Activated naive CD4-positive, alpha-beta T cell treated with anti-CD3 and anti-CD28 coated beads, Interleukin-2, amount 50 U/mL, for 24 hours (primary cell): Measurements from ENCODE around the gene TULP1.

Experiments
- H3K27ac Mint-ChIP-seq: one replicate; pipeline ENCODE4 v1.8.0; 2021; ENCODE audit warnings: mild to moderate bottlenecking, mixed read lengths
- H3K27me3 Mint-ChIP-seq: one replicate; pipeline ENCODE4 v1.8.0; 2021; ENCODE audit warnings: mixed read lengths
- H3K36me3 Mint-ChIP-seq: one replicate; pipeline ENCODE4 v1.8.0; 2021; ENCODE audit warnings: mixed read lengths
- H3K4me1 Mint-ChIP-seq: one replicate; pipeline ENCODE4 v1.8.0; 2021; ENCODE audit warnings: mixed read lengths
- H3K4me3 Mint-ChIP-seq: one replicate; pipeline ENCODE4 v1.8.0; 2021; ENCODE audit warnings: mild to moderate bottlenecking, mixed read lengths
- H3K9me3 Mint-ChIP-seq: one replicate; pipeline ENCODE4 v1.8.0; 2021; ENCODE audit warnings: mixed read lengths

TULP1 gene

DNA sequence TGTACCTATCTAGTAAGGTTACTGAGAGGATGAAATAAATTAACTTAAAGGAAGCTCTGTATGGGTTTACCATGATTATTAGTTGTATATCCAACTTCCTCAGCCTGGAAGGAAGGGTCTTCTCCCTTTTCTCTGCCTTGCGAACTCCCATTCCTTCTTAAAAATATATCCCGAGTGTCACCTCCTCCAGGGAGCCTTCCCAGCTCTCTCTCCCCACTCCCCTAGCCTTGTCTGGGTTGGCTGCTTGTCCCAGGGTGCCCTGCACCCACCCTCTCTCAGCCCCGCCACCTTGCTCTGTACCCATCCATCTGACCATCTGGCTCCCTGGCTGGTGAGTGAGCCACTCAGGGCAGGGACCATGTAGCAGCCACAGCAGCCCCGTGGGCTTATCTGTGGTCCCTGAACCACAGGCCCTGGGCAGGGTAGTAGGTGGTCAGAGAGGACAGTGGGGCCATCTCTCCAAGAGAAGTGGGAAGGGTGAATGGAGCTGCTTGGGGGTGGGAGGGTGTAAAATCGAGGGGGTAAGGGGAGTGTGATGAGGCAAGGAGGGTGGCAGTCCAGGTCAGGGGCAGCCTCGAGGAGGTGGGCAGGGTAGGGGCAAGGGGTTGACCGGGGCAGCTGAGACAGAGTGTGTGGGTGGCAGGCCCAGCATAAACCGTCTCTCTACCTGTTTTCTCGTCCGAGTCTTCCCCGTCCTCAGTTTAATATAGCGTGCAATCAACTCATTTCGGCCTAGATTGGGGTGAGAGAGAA lies 28.6 kb downstream of the TULP1 start:
- Mint-ChIP-seq H3K27me3 (no peaks in the 10 kb centered on the region), H3K4me3 (no peak overlapping the region), H3K27ac (no peak overlapping the region), H3K4me1 (no peaks in the 10 kb centered on the region), H3K36me3 (no peaks in the 10 kb centered on the region), H3K9me3 (no peaks in the 10 kb centered on the region)

DNA sequence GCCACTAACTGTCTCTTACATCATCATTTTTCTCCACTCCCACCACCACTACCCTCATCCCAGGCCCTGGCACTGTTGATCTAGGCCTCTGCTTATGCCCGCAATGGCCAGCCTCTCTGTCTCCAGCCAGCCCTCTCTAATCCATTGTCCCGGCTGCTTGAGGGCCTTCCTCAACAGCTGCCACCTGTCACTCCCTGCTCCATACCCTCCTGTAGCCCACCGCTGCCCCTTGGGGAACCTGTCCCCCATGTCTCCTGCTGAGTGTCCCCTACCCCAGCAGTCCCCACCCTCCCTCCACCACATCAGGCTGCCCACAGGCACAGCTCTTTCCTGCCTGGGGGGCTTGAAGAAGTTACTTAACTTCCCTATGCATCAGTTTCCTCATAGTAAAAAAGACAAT lies 29.2 kb downstream of the TULP1 start:
- no peaks in the 10 kb centered on the region for H3K4me1 Mint-ChIP-seq
- H3K4me3 Mint-ChIP-seq, result no peak overlapping the region

DNA sequence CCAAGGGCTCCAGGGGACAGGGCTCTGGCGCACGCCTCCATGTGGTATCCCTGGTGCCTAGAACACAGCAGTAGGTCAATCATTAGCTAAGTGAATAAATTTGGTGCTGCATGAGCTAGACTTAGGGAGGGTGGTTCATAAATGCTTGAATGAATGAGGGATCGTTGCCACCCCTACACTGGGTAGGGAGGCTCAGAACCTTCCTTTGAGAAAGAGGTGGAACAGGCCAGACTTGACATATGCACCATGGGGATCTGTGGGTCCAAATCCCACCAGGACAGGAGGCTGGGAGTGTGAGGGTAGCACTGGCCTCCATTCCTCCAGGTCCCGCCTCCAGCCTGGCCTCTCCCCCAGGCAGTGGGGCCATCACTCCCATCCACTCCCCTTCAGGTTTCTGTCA lies 29.6 kb downstream of the TULP1 start:
- no peaks in the 10 kb centered on the region for H3K36me3 Mint-ChIP-seq
- no peaks in the 10 kb centered on the region for H3K4me1 Mint-ChIP-seq
- H3K9me3 Mint-ChIP-seq, result no peaks in the 10 kb centered on the region
- H3K27me3 Mint-ChIP-seq, result no peaks in the 10 kb centered on the region
- no peak overlapping the region for H3K27ac Mint-ChIP-seq
- H3K4me3 Mint-ChIP-seq, result no peak overlapping the region

More for the DNA sequence above, 29.2 kb downstream of the TULP1 start:
- H3K36me3 Mint-ChIP-seq, result no peaks in the 10 kb centered on the region
- no peaks in the 10 kb centered on the region for H3K9me3 Mint-ChIP-seq
- H3K27me3 Mint-ChIP-seq, result no peaks in the 10 kb centered on the region
- H3K27ac Mint-ChIP-seq, result no peak overlapping the region

DNA sequence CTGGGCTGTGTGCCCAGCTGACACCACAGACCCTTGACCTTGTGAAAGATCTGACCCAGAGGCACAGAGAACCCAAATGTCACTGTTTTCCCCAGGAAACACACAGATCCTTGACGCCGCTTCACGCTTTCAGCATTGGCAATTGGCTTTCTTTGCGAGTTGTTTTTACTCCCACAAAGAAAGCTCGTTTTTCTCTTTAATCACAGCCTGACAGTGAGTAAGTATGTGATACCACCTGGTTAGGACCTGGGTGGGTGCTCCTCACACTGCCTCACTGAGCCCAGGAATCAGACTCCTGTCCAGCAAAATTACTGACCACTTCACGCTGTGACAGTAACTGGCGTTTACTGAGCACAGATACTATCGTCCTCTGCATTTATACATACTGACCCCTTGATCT lies 31.5 kb downstream of the TULP1 start:
- Mint-ChIP-seq H3K27me3 (no peaks in the 10 kb centered on the region), H3K9me3 (no peaks in the 10 kb centered on the region), H3K27ac (no peak overlapping the region), H3K4me3 (no peak overlapping the region), H3K36me3 (no peaks in the 10 kb centered on the region), H3K4me1 (no peaks in the 10 kb centered on the region)

DNA sequence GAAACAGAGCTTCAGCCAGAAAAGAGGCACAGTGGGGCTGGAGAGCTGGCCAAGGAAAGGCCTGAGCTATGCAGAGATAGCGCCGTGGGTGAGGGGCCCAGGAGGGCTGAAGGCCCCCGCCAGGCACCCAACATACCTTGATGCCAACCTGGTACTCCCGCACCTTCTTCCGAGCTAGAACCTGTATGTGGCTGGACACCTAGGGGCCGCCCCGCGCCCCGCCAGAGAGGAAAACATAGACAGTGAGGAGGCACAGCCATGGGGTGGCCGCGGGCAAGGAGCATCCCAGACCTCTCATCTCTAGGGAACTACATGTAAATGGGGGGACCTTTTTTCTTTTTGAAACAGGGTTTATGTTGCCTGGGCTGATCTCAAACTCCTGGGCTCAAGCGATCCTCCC lies 32.5 kb downstream of the TULP1 start:
- H3K36me3 Mint-ChIP-seq, result no peaks in the 10 kb centered on the region
- no peaks in the 10 kb centered on the region for H3K27me3 Mint-ChIP-seq
- no peaks in the 10 kb centered on the region for H3K9me3 Mint-ChIP-seq
- no peaks in the 10 kb centered on the region for H3K4me1 Mint-ChIP-seq
- H3K27ac Mint-ChIP-seq, result no peak overlapping the region
- H3K4me3 Mint-ChIP-seq, result no peak overlapping the region

DNA sequence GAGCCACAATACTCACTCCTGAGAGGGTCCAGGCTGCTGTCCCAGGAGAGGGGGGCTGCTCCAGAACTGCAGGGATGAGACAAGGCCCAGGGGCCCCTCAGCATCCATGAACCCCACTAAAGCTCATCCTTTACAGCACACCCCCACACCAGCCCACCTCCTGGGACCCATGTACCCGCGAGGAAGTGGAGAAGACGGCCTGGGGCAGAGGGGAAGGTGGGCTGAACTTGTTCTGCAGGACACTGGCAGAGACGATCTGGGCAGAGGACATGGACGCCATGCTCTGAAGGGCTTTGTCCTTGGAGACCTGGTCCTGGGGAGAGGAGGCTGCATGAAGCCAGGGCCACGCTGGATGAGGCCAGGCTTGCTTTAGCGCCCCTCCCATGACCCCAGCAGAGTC lies 34.4 kb downstream of the TULP1 start:
- no peaks in the 10 kb centered on the region for H3K4me1 Mint-ChIP-seq
- H3K4me3 Mint-ChIP-seq, result no peak overlapping the region
- H3K27me3 Mint-ChIP-seq, result no peaks in the 10 kb centered on the region
- H3K27ac Mint-ChIP-seq, result no peak overlapping the region
- H3K9me3 Mint-ChIP-seq, result no peaks in the 10 kb centered on the region
- no peaks in the 10 kb centered on the region for H3K36me3 Mint-ChIP-seq

DNA sequence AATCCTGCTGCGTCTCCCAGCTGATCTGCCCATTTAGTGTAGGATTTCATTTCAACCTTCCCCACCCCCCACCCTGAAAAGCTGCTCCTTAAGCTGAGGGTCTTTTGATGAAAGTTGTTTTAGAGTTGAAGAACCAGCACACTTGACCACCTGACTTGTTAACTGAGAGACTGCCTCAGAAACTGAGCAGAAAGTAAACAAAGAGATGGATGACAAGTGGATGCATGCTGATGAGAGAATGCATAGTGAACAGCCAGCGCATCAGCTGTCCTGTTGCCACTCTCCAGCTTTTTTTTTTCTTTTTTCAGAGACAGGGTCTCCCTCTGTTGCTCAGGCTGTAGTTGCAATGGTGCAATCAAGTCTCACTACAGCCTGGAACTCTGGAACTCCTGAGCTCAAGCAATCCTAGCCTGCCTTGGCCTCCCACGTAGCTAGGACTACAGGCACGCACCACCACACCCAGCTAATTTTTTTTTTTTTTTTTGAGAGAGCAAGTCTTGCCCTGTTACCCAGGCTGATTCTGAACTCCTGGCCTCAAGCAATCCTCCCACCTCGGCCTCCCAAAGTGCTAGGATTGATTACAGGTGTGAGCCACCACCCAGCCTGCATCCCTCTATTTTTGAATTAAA lies 35.0 kb downstream of the TULP1 start:
- no peaks in the 10 kb centered on the region for H3K27me3 Mint-ChIP-seq
- H3K36me3 Mint-ChIP-seq, result no peaks in the 10 kb centered on the region
- H3K4me3 Mint-ChIP-seq, result no peak overlapping the region
- H3K4me1 Mint-ChIP-seq, result no peaks in the 10 kb centered on the region
- no peak overlapping the region for H3K27ac Mint-ChIP-seq
- no peaks in the 10 kb centered on the region for H3K9me3 Mint-ChIP-seq

DNA sequence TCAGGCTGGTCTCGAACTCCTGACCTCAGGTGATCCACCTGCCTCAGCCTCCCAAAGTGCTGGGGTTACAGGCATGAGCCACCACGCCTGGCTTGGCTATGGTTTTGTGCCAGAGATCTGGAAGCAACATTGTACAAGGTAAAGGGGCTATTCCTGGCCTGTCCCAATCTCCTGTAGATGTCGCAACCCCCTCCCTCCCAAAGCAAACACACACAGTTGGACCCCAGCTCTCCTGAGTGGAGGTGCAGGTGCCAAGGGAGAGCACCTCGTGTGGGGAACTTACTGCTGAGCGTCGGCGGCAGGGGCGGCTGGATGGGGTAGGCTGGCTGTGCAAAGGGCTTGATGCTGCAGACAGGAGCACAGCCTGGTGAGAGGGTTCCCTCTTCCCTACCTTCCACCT lies 35.7 kb downstream of the TULP1 start:
- peaks cover 5% of the 10 kb centered on the region for H3K4me1 Mint-ChIP-seq
- H3K9me3 Mint-ChIP-seq, result no peaks in the 10 kb centered on the region
- H3K36me3 Mint-ChIP-seq, result no peaks in the 10 kb centered on the region
- H3K27me3 Mint-ChIP-seq, result no peaks in the 10 kb centered on the region
- no peak overlapping the region for H3K27ac Mint-ChIP-seq
- H3K4me3 Mint-ChIP-seq, result no peak overlapping the region

DNA sequence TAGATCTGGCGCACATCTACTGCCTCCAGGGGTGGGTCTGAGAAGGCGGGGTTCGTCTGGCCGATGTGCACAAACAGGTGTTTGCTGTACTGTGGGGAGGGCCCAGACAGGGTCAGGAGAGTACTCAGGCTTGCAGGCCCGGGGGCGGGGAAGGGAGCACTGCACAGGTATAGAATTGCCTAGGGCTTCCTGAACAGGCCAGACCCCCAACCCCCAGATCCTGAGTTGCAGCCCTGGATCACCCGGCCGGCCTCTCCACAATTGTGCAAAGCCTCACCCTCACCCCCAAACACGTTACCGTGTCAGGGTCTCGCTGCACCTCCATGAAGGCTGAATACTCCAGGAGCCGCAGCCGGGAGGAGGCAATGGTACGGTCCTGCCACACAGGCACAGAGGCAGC lies 36.7 kb downstream of the TULP1 start:
- Mint-ChIP-seq H3K36me3 (no peaks in the 10 kb centered on the region), H3K27me3 (no peaks in the 10 kb centered on the region), H3K27ac (no peak overlapping the region), H3K9me3 (no peaks in the 10 kb centered on the region), H3K4me3 (no peak overlapping the region), H3K4me1 (peaks cover 14% of the 10 kb centered on the region)

DNA sequence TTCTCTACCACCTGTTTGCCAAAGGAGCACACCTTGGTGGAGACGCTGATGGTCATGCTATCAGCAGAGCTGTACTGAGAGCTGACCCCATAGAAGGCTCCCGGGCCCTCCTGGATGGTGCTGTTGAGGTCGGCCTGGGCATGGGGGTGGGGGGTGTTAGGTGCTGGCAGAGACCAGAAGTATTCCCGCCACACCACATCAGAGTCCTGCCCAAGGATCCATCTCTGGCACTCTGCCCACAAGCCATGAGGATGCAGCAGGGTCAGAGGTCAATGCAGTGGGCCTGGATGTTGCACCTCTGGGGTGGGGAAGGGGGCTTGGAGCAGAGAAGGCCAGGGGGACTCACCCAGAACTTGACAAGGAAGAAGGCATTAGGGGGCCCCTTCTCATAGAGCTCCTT lies 37.1 kb downstream of the TULP1 start:
- Mint-ChIP-seq H3K4me3 (no peak overlapping the region), H3K27me3 (no peaks in the 10 kb centered on the region), H3K27ac (no peak overlapping the region), H3K9me3 (no peaks in the 10 kb centered on the region), H3K4me1 (peaks cover 18% of the 10 kb centered on the region), H3K36me3 (peaks cover 3% of the 10 kb centered on the region)

DNA sequence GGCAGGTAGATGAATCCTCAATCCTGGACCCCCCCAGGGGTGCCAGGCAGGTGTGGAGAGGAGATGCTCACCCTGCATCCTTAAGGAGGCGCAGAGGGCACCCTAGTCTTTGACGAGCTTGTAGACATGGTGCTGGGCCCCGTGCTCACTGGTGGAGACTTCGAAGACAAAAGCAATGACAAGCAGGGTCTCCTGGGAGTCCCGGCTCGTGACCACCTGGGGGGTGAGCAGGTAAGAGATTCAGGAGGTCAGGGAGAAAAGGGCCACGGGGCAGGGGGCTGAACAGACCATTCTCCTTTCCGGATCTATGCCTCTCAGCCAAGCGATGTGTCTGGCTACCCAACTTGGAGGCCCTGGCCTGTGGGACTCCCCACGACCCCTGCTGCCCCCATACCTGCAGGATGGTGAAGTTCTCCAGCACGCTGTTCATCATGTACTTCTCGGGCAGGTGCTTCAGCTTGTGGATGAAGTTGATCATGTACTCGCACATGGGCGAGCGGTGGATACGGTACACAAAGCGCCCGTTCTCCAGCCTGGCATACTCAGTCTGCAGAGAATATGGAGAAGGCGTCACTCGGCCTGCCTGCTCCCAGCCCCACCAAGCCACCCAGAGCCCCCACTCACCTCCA lies 37.6 kb downstream of the TULP1 start:
- H3K27me3 Mint-ChIP-seq, result no peaks in the 10 kb centered on the region
- H3K4me3 Mint-ChIP-seq, result no peak overlapping the region
- H3K4me1 Mint-ChIP-seq, result peaks cover 20% of the 10 kb centered on the region
- peaks cover 7% of the 10 kb centered on the region for H3K36me3 Mint-ChIP-seq
- H3K27ac Mint-ChIP-seq, result peak overlapping the region; percentile 82
- no peaks in the 10 kb centered on the region for H3K9me3 Mint-ChIP-seq

DNA sequence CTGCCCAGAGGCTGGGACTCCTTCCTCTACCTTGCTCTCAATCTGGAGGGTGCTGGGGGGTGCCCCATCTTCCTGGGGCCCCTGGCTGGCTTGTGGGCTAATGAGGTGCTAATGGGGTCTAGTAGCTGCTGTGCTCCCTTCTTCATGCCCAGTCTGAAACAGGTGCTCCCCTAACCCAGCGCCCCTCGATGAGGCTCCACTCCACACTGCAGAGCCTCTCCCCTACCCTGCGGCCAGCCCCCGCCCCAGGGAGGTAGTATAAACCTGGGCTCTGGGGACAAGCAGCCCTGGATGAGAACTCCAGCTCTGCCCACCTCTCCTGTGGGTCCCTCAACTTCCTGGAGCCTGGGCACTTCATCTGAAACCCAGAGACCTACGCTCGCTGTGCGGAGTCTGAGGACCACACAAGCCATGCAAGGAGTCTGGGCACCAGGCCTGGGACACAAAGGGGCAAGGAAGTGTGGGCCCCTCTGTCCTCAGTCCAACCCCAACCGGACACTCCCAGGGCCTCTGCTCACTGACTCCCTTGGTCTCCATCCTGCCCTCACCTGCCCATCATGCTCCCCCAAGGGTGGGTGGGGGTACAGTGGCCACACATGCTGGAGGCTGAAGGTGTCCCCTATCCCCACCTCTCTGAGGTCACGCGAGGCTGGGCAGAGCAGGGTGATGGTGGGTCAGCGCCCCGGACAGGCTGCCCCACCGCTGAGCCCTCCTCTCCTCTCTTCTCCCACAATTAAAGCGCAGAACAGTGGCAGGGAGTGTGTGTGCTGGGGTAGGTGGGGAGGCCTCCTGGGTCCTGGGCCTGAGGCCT lies 38.4 kb downstream of the TULP1 start:
- peak overlapping the region; percentile 82 for H3K27ac Mint-ChIP-seq
- H3K36me3 Mint-ChIP-seq, result peaks cover 15% of the 10 kb centered on the region
- peak overlapping the region; percentile 49 for H3K4me3 Mint-ChIP-seq
- H3K27me3 Mint-ChIP-seq, result no peaks in the 10 kb centered on the region
- H3K9me3 Mint-ChIP-seq, result no peaks in the 10 kb centered on the region
- peaks cover 20% of the 10 kb centered on the region for H3K4me1 Mint-ChIP-seq

DNA sequence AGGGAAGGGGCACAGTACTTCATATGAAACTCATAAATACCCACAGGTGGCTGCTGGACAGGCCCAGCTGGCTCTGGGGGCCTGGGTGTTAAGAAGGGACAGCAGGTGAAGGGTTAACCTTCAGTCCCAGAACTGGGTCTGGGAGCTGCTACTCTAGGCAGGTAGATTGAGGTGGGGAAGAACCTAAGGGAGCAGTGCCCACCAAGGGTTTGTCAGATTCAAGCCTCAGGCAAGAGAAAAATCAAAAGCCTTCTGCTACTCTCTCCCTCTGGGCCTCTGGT lies 38.9 kb downstream of the TULP1 start:
- H3K27ac Mint-ChIP-seq, result no peak overlapping the region
- H3K27me3 Mint-ChIP-seq, result no peaks in the 10 kb centered on the region
- no peaks in the 10 kb centered on the region for H3K9me3 Mint-ChIP-seq
- peaks cover 16% of the 10 kb centered on the region for H3K36me3 Mint-ChIP-seq
- peaks cover 20% of the 10 kb centered on the region for H3K4me1 Mint-ChIP-seq
- peak overlapping the region; percentile 49 for H3K4me3 Mint-ChIP-seq

DNA sequence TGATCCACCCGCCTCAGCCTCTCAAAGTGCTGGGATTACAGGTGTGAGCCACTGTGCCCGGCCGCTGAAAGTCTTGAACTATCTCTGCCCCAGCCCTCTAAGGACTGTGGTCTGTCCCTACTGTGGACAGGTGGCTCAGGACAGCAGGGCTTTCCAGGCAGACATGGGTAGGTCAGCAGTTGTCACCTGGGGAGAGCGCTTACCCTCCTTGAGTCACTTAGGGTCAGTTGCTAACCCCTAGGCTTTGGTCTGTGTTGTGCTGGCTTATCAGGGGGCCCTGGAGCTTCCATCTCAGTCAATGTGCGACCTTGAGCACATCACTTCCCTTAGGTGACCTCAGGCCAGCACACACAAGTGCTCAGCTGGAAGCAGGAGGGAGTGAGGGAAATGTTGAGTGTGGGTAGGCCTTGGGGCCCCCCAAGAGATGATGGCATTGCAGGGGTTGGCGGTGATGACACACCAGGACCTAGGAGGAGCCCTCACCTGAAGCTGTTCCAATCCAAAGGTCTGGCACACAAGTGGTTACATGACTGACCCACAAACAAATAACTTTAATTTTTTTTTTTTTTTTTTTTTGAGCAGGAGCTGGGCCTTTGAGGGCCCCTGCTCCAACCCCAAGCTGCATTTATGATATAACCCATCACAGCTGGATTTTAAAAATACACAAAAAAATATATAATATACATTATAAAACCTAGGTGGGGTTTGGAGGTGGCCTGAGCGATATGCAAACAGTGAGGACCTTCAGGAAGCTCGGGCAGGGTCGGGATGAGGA lies 39.4 kb downstream of the TULP1 start:
- Mint-ChIP-seq H3K36me3 (peaks cover 20% of the 10 kb centered on the region), H3K27ac (peak overlapping the region; percentile 43), H3K4me1 (peaks cover 20% of the 10 kb centered on the region), H3K4me3 (no peak overlapping the region), H3K9me3 (no peaks in the 10 kb centered on the region), H3K27me3 (no peaks in the 10 kb centered on the region)

DNA sequence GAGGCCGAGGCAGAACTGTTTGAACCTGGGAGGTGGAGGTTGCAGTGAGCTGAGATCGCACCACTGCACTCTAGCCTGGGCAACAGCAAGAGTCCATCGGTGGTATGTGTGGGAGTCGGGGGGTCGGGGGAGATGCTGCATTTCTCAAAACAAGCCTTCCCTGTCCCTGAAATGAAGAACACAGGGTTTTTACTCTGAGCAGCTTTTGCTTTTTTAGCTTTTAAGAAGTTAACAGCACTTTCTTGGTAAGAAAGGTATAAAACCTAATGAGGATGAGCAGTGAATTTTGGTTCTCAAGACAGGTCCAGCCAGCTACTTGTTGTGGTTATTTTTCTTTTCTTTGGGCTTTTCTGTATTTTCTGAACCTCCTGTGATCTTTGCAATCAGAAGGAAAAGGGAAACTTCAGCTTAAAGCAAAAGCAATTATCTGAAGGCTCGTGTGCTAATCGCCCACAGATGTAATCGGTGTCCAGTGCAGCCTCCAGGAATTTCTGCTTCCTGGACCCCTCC lies 40.8 kb downstream of the TULP1 start:
- Mint-ChIP-seq H3K4me3 (peak overlapping the region; percentile 97), H3K9me3 (no peaks in the 10 kb centered on the region), H3K27ac (peak overlapping the region; percentile 15), H3K4me1 (peaks cover 25% of the 10 kb centered on the region), H3K36me3 (peaks cover 21% of the 10 kb centered on the region), H3K27me3 (no peaks in the 10 kb centered on the region)
